Measurements from ENCODE around the gene CDH13.

DNA sequence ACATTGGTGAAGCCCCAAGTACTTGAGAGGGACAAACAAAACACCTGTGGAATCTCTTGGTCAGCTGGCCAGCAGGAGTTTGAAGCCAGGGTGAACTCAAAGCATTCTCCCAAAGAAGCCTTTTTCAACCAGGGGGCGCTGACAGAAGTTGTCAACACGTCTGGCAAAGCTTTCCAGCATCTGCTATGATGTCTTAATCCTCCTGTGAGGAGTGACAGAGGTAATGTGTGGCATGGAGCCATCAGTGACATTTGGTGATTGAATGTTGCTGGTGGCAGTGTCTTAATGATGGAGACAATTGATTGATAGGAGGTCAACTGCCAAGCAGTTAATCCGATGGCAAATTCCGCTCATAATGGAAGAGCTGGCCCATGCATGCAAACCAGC lies 923.4 kb downstream of the CDH13 start:
- TF ChIP-seq, protein P1, sequence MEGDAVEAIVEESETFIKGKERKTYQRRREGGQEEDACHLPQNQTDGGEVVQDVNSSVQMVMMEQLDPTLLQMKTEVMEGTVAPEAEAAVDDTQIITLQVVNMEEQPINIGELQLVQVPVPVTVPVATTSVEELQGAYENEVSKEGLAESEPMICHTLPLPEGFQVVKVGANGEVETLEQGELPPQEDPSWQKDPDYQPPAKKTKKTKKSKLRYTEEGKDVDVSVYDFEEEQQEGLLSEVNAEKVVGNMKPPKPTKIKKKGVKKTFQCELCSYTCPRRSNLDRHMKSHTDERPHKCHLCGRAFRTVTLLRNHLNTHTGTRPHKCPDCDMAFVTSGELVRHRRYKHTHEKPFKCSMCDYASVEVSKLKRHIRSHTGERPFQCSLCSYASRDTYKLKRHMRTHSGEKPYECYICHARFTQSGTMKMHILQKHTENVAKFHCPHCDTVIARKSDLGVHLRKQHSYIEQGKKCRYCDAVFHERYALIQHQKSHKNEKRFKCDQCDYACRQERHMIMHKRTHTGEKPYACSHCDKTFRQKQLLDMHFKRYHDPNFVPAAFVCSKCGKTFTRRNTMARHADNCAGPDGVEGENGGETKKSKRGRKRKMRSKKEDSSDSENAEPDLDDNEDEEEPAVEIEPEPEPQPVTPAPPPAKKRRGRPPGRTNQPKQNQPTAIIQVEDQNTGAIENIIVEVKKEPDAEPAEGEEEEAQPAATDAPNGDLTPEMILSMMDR (IDR thresholded peaks at IDR 0.05): no peak
- TF ChIP-seq POLR2A (IDR thresholded peaks at IDR 0.05): no peak

Data from Peyer's patch (tissue), 4 donors.